ENCODE data around the gene MUC5B.

GRCh38 chr11:1260023-1260501 is 37.2 kb downstream of the MUC5B start:
- TF ChIP-seq CTCF (IDR thresholded peaks at IDR 0.05; ENCODE audit: extremely low read depth in 1 of 2, insufficient read depth in 1 of 2, low read depth in 1 of 2, low read length in 2 of 2) (no peak), EZH2 (IDR thresholded peaks at IDR 0.05; ENCODE audit: borderline replicate concordance, low read depth, low read length, severe bottlenecking) (no peak)

All from endothelial cell of umbilical vein (primary cell).